B cell (primary cell): ENCODE results near the gene TCERG1L. TPM values are rescaled to one million over a fixed set of nuclear protein-coding genes. Genes with fewer than 3 reads are reported as not detected.

Experiments used
- ATAC-seq: fragments of 200-7000 bp; cut with Tn5 transposase; one replicate; pipeline ENCODE4 v1.10.0; 2021; ENCODE audit warnings: low read depth, mild to moderate bottlenecking, moderate number of reproducible peaks, moderate library complexity
- CTCF ChIA-PET: fragments of 350-600 bp; sonication (Branson Sonifier 250); formaldehyde crosslinking; loops from one replicate; lab custom pipeline; 2021; ENCODE audit warnings: antibody characterized with exemption, inconsistent platforms; lab: Charles Lee
- POLR2A ChIA-PET: fragments of 350-600 bp; sonication (Branson Sonifier 250); formaldehyde crosslinking; loops from one replicate; lab custom pipeline; 2021; ENCODE audit warnings: antibody characterized with exemption; lab: Charles Lee
- DNase-seq: peaks from one replicate; pipeline ENCODE4 v3.0.0; 2013
- H2AFZ ChIP-seq: 2 replicates; pipeline ENCODE4 v1.6.1; 2012; ENCODE audit warnings: mild to moderate bottlenecking, low read depth, low read length; ENCODE audit not compliant: insufficient read depth, poor library complexity, severe bottlenecking
- H3K27ac ChIP-seq, 2 donors: 1 replicate in 1 of 2; 2 replicates in 1 of 2; pipeline ENCODE4 v1.5.1; 2012 to 2013; ENCODE audit warnings: low read length in 2 of 2, mild to moderate bottlenecking in 2 of 2, moderate library complexity in 1 of 2
- H3K27me3 ChIP-seq, 4 experiments: fragments of 200-600 bp in 1 of 4; sonication (generic) in 1 of 4; replicated peaks in 1 of 4; 1 replicate in 2 of 4; 2 replicates in 2 of 4; pipeline versions ENCODE4 v1.6.1 to v1.7.0; 2013 to 2016; ENCODE audit warnings: low read length in 3 of 4, mild to moderate bottlenecking in 2 of 4, mixed read lengths in 1 of 4, moderate library complexity in 1 of 4; ENCODE audit not compliant: insufficient read depth in 4 of 4, control insufficient read depth in 3 of 4; ENCODE audit errors: control extremely low read depth in 1 of 4
- H3K36me3 ChIP-seq, 2 experiments: replicated peaks in 1 of 2; 1 replicate in 1 of 2; 2 replicates in 1 of 2; pipeline versions ENCODE4 v1.6.1 to v1.7.1; 2013; ENCODE audit warnings: low read length in 1 of 2; ENCODE audit not compliant: insufficient read depth in 2 of 2, control insufficient read depth in 1 of 2; ENCODE audit errors: control extremely low read depth in 1 of 2, extremely low read depth in 1 of 2
- H3K4me1 ChIP-seq, 2 donors: fragments of 200-600 bp in 1 of 2; sonication (generic) in 1 of 2; 1 replicate in 1 of 2; 2 replicates in 1 of 2; pipeline versions ENCODE4 v1.5.1 to v1.6.1; 2013 to 2017; ENCODE audit warnings: low read length in 2 of 2; ENCODE audit not compliant: control insufficient read depth in 2 of 2, insufficient read depth in 2 of 2
- H3K4me2 ChIP-seq: replicated peaks from 2 replicates; pipeline ENCODE3; 2012; ENCODE audit warnings: mild to moderate bottlenecking, low read depth, low read length; ENCODE audit not compliant: poor library complexity, severe bottlenecking
- H3K4me3 ChIP-seq, 5 experiments: fragments of 200-600 bp in 1 of 5; sonication (generic) in 1 of 5; 1 replicate in 3 of 5; 2 replicates in 2 of 5; pipeline versions ENCODE4 v1.5.1 to v1.7.0; 2011 to 2016; ENCODE audit warnings: low read length in 4 of 5, mild to moderate bottlenecking in 4 of 5, low read depth in 2 of 5, control low read depth in 1 of 5, moderate library complexity in 1 of 5; ENCODE audit not compliant: insufficient read depth in 1 of 5; ENCODE audit errors: control extremely low read depth in 1 of 5, extremely low read depth in 1 of 5
- H3K79me2 ChIP-seq: fragments of 200-600 bp; sonication (generic); one replicate; pipeline ENCODE4 v1.6.0; 2016; ENCODE audit warnings: low read length; ENCODE audit not compliant: control insufficient read depth, insufficient read depth
- H3K9ac ChIP-seq: fragments of 200-600 bp; sonication (generic); 2 replicates; pipeline ENCODE4 v1.6.1; 2017; ENCODE audit warnings: mild to moderate bottlenecking, low read length, moderate library complexity
- H3K9me3 ChIP-seq, 3 donors: one replicate each; pipeline versions ENCODE4 v1.6.1 to v1.7.1; 2013; ENCODE audit warnings: low read length in 2 of 3; ENCODE audit not compliant: control insufficient read depth in 2 of 3, insufficient read depth in 1 of 3; ENCODE audit errors: control extremely low read depth in 1 of 3
- H4K20me1 ChIP-seq: 2 replicates; pipeline ENCODE4 v1.6.0; 2012; ENCODE audit warnings: mild to moderate bottlenecking, low read length; ENCODE audit not compliant: insufficient read depth, control insufficient read depth, poor library complexity, severe bottlenecking
- H3K27ac Mint-ChIP-seq: one replicate; pipeline ENCODE4 v1.8.0; 2021; ENCODE audit warnings: mixed read lengths
- H3K27me3 Mint-ChIP-seq: one replicate; pipeline ENCODE4 v1.8.0; 2021; ENCODE audit warnings: mixed read lengths
- H3K4me1 Mint-ChIP-seq: one replicate; pipeline ENCODE4 v1.8.0; 2021; ENCODE audit warnings: mixed read lengths
- H3K4me3 Mint-ChIP-seq: one replicate; pipeline ENCODE4 v1.8.0; 2021; ENCODE audit warnings: mixed read lengths
- H3K9me3 Mint-ChIP-seq: one replicate; pipeline ENCODE4 v1.8.0; 2022; ENCODE audit warnings: mixed read lengths; ENCODE audit not compliant: insufficient read depth
- EZH2 ChIP-seq: IDR thresholded peaks from 2 replicates; pipeline ENCODE4 v1.6.1; 2012; ENCODE audit warnings: borderline replicate concordance, low read depth, mild to moderate bottlenecking, moderate library complexity, low read length; ENCODE audit not compliant: insufficient read depth, poor library complexity, severe bottlenecking
- WGBS: methylation state at CpG from one replicate; pipeline ENCODE4 v1.1.5; 2013; ENCODE audit warnings: missing lambda C conversion rate; ENCODE audit not compliant: insufficient coverage; 5-methylcytosine and 5-hydroxymethylcytosine counted together
- intact Hi-C: fragments of 100-400 bp; cut with micrococcal nuclease; formaldehyde crosslinking; loops from one replicate; pipeline ENCODE4 v1.10.0; 2022
- polyA plus RNA-seq: library from polyadenylated mRNA; depleted of rRNA; stranded (reverse); fragments of >200 nt; gene quantifications from 2 replicates; pipeline ENCODE4 v1.2.3, GENCODE V29; 2012
- total RNA-seq, 2 donors: library from RNA; stranded (reverse); fragments of 120-200 nt in 1 of 2; gene quantifications; 1 replicate in 1 of 2; 2 replicates in 1 of 2; pipeline versions ENCODE4 v1.2.3 to v1.2.4, GENCODE V29; 2013 to 2022
- TF ChIP-seq, protein P1 (sequence below): fragments of 200-600 bp; IDR thresholded peaks from one replicate; pipeline ENCODE4 v1.8.0; 2022; ENCODE audit warnings: antibody characterized with exemption, mild to moderate bottlenecking

The TCERG1L gene
- total and polyA plus RNA-seq, 2 donors (not counting 1 experiment from before 2014, with no cell fraction given), result 0.10 TPM; not detected in 1

DNA sequence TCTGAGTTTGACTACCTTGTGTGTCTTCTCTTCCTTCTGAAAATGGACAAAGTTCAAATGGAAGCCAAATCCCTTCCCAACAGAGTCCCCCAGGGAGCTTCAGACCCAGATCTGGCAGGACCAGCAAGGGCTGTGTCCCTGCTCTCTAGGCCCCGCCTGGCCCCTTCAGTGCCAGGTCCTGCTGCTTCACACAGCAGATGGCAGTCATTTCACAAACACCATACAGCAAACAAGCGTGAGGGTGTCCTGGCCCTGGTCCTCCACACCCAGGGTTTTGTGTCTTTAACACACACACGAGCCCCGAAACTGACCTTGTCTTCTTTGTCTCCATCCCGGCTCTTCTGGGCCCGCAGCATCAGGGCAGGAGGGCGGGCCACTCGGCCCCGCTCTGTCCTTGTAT, 145.0 kb downstream of the TCERG1L start:
- Histone ChIP-seq H3K27ac (no peak overlapping the region), H3K4me2 (no peak overlapping the region), H3K4me3 (no peak overlapping the region), H3K9ac (no peak overlapping the region), H3K36me3 (no peaks in the 10 kb centered on the region), H2AFZ (no peak overlapping the region), H3K79me2 (no peaks in the 10 kb centered on the region), H3K4me1 (no peaks in the 10 kb centered on the region), H3K9me3 (peaks cover 0 to 34% (median 0%) of the 10 kb centered on the region in 3 donors), H3K27me3 (no peaks in the 10 kb centered on the region), H4K20me1 (no peaks in the 10 kb centered on the region)
- ATAC-seq (no peak), DNase-seq (no peak)
- POLR2A ChIA-PET, result no interaction called here
- H3K27me3 Mint-ChIP-seq, result no peaks in the 10 kb centered on the region
- TF ChIP-seq EZH2, result no peak
- TF ChIP-seq, protein P1, sequence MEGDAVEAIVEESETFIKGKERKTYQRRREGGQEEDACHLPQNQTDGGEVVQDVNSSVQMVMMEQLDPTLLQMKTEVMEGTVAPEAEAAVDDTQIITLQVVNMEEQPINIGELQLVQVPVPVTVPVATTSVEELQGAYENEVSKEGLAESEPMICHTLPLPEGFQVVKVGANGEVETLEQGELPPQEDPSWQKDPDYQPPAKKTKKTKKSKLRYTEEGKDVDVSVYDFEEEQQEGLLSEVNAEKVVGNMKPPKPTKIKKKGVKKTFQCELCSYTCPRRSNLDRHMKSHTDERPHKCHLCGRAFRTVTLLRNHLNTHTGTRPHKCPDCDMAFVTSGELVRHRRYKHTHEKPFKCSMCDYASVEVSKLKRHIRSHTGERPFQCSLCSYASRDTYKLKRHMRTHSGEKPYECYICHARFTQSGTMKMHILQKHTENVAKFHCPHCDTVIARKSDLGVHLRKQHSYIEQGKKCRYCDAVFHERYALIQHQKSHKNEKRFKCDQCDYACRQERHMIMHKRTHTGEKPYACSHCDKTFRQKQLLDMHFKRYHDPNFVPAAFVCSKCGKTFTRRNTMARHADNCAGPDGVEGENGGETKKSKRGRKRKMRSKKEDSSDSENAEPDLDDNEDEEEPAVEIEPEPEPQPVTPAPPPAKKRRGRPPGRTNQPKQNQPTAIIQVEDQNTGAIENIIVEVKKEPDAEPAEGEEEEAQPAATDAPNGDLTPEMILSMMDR, result no peak
- H3K27ac Mint-ChIP-seq, result no peak overlapping the region
- 91% methylated on average over 8 of the region's 9 CpGs for WGBS
- intact Hi-C loops, result no loop called here
- no peak overlapping the region for H3K4me3 Mint-ChIP-seq
- no peaks in the 10 kb centered on the region for H3K9me3 Mint-ChIP-seq
- H3K4me1 Mint-ChIP-seq, result no peaks in the 10 kb centered on the region
- CTCF ChIA-PET, result no interaction called here

DNA sequence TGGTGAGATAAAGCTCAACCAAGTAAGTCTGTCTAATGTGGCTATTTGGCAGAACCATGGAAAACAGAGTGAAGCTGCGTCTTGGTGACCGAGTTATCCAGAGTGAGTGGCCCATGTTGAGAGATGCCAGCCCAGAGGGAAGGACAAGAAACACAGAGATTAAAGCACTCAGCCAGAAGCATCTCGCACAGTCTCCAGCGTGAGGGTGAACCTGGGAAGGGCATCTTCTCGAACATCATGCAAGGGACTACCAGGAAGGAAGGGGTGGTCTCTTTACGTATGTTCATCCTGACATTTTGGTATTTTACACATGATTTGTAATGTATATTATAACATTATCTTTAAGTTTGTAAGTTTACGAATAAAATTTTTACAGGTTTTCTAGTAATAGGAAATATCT, 146.4 kb downstream of the TCERG1L start:
- intact Hi-C loops, result no loop called here
- TF ChIP-seq, protein P1, result no peak
- no peak for TF ChIP-seq EZH2
- Histone ChIP-seq H3K9me3 (peaks cover 0 to 37% (median 0%) of the 10 kb centered on the region in 3 donors), H3K4me1 (no peaks in the 10 kb centered on the region), H3K27me3 (no peaks in the 10 kb centered on the region), H3K79me2 (no peaks in the 10 kb centered on the region), H3K4me3 (no peak overlapping the region), H3K27ac (no peak overlapping the region), H2AFZ (no peak overlapping the region), H3K9ac (no peak overlapping the region), H4K20me1 (no peaks in the 10 kb centered on the region), H3K4me2 (no peak overlapping the region), H3K36me3 (no peaks in the 10 kb centered on the region)
- H3K27ac Mint-ChIP-seq, result no peak overlapping the region
- ATAC-seq (no peak), DNase-seq (no peak)
- no peak overlapping the region for H3K4me3 Mint-ChIP-seq
- H3K27me3 Mint-ChIP-seq, result no peaks in the 10 kb centered on the region
- H3K9me3 Mint-ChIP-seq, result no peaks in the 10 kb centered on the region
- ChIA-PET CTCF (no interaction called here), POLR2A (no interaction called here)
- H3K4me1 Mint-ChIP-seq, result no peaks in the 10 kb centered on the region
- WGBS, result 95% methylated on average over 4 of the region's 7 CpGs
